Islet precursor cell (in vitro differentiated cells): Measurements from ENCODE around the gene HYAL1.
"Not testable (repeated sequence)": the region's sequence is repeated elsewhere in the genome, so short reads cannot be mapped to it uniquely, and the experiment has no call there.

Experiments used
- DNase-seq: peaks from one replicate; pipeline ENCODE4 v3.0.0-alpha.2; 2018

HYAL1 gene

GRCh38 chr3:50272538-50272910 lies 30.9 kb downstream of the HYAL1 start:
- not testable (repeated sequence) for DNase-seq

DNA sequence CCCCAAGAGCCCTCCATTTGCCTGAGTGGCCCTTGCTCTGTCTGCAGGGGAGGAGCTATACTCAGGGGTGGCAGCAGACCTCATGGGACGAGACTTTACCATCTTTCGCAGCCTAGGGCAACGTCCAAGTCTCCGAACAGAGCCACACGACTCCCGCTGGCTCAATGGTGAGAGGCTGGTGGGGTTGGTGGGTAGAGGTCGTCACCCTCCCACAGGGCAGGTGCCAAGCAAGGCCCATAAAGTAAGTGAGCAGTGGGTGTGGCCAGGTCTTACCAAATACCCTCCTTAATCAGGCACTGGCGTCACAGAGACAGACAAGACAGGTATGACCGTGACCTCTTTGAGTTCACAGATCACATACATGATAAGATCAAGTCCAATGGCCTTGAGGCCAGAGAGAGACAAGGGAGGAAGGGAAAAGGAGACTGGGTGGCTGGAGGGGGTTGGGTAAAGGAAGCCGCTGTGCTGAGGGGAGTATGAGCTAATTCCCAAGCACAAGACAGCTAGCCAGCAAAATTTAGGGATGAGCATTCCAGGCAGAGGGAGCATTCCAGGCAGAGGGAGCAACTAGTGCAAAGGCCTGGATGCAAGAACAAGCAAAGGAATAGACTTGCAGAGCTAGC lies 31.9 kb downstream of the HYAL1 start:
- peak; percentile 82 for DNase-seq

- no peak for DNase-seq
These were observed 32.8 kb downstream of the HYAL1 start for GRCh38 chr3:50270422-50271224.

GRCh38 chr3:50269977-50270413 lies 33.4 kb downstream of the HYAL1 start:
- peak; percentile 78 for DNase-seq

GRCh38 chr3:50269460-50269859 lies 33.9 kb downstream of the HYAL1 start:
- no peak for DNase-seq

- DNase-seq = no peak
These were observed 34.5 kb downstream of the HYAL1 start, which contains the start of gene SEMA3B for GRCh38 chr3:50268703-50269451. Gene SEMA3B (plus strand): TSS chr3:50269147. CDS start chr3:50269241, 94 bp downstream.

DNA sequence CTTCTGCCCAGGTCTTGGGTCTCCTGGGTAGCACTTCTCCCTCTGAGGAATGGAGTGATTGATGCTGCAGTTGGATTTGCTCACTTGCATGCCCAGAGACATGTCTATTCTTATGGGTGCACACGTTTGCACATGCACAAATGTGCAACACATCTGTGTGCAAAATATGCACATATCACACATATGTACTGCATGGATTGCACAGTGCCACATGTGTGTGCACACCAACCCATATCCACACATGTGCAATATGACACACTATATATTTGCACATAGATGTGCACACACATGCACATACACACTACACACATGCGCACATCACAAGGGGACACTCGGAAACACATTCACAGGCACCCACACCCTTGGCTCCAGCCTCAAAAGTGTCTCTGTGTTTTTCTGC lies 35.1 kb downstream of the HYAL1 start:
- no peak for DNase-seq

GRCh38 chr3:50267280-50267913 lies 36.0 kb downstream of the HYAL1 start:
- DNase-seq = no peak

- no peak for DNase-seq
These were observed 36.5 kb downstream of the HYAL1 start for GRCh38 chr3:50266836-50267235.

- DNase-seq = no peak
These were observed 37.4 kb downstream of the HYAL1 start for GRCh38 chr3:50266017-50266416.

- DNase-seq = no peak
These were observed 37.8 kb downstream of the HYAL1 start for GRCh38 chr3:50265571-50265970.

DNA sequence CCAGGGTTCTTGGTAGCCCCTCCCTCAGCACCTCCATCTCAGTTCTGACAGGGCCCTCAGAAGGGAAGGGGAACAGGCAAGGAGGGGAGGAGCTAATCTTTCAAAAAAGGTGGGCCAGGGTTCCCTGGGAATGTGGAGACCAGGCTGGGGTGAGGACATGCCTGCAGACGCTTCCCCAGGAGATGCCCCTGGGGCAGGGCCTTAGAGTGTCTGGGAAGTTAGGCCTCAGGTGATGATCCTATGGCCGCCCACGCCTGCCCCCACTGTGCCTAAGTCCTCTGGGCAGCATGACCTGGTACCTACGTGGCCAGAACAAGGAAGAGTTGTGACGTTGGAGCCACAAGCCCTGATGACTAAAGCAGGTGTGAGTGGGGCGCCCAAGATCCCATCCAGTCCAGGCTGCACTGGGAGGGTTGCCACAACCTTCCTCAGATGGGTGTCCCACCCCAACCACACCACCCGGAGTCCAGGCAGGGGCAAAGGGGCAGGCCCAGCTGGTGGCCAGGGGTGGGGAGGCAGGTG lies 38.3 kb downstream of the HYAL1 start:
- no peak for DNase-seq

GRCh38 chr3:50264383-50264963 lies 38.9 kb downstream of the HYAL1 start:
- peak; percentile 100 for DNase-seq

- DNase-seq = no peak
These were observed 39.6 kb downstream of the HYAL1 start for GRCh38 chr3:50263478-50264382.

DNA sequence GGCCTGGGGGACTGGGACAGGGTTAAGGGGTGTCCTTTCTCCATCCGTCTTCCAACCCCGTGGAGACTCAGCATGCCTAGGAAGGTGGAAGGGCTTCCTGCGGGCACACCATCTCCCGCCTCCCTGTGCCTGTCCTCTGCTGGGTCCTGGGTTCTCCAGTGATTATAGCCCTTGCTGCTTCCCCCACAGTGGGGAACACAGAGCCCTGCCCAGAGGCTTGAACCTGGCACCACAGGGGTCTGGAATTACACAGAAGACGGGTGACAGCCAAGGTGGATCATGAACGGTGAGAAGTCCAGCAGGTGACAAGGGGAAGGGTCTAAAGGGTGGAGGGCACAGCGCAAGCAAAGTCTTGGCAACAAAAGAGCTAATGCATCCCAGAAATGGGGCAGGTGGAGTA lies 40.6 kb downstream of the HYAL1 start:
- DNase-seq = no peak

DNA sequence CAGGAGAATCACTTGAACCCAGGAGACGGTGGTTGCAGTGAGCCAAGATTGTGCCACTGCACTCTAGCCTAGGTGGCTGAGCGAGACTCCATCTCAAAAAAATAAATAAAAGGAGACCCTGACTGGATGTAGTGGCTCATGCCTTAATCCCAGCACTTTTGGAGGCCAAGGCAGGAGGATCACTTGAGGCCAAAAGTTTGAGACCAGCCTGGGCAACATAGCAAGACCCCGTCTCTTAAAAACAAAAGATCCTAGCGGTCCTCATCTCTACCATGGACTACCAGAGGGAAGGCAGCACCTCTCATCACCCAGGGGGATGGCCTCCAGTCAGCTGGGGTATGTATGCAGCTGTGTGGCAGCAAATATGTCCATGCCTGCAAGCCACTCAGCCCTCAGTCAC lies 41.2 kb downstream of the HYAL1 start:
- not testable (repeated sequence) for DNase-seq

- no peak for DNase-seq
These were observed 41.9 kb downstream of the HYAL1 start for GRCh38 chr3:50261505-50261904.

DNA sequence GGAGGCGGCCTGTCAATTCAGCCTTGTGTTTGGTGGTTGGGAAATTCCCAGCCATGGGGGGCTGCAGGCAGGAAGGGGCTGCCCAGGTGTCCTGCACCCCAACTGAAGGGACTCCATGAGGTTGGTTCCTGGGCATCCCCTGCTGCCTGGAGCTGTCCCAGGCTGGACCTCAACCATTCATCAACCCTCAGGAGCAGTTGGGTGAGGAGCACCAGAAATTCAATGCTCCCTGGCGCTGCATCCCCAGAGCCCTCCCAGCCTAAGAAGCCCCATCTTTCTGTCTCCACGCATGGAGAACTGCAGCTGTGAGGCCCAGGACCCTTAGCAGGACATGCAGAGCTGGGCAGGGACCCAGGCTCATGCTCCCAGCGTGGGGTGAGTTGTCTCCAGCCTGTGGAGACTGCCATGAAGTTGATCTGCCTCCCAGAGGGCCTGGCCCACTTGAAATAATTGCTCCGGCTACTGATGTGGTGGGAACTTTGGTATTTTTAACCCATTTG lies 42.4 kb downstream of the HYAL1 start:
- DNase-seq = no peak

DNA sequence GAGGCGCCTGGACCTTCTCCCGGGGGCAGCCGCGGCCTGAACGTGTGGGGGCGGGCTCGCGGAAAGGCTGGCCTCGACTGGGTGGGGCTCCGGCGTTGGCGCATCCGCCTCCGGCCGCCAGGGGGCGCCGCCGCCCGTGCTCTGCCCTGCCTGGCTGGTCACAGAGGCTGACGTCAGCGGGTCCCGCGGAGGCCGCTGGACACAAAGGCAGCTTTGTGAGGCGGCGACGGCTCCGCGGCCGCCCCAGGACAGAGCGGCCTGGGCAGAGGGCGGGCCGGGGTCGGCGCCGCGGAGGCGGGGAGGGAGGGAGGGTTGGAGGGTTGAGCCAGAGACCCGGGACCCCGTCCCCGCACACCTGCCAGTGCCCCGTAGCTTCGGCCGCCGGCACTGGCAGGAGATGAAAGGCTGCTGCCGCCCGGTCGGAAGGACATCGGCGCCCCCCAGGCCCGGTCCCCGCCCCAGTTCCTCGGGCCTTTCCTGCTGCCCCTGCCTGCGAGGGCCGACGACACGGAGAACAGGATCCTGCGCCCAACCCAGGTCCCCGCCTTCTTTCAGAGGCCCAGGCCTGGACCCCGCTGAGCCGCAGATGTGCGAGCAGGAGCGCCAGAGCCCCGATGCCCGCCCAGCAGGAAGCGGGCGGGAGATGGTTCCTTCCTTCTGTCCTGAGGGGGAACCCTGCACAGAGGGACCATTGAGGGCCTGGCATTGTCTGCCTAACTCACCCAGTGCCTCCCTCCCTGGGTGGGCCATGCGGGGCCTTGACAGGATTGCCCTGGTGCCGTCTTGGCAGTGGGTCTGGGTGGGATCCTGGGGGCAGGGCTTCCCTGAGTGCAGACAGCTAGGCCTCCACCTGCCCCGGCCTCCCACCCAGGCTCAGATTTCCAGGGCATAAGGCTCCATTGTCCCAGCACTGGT lies 43.1 kb downstream of the HYAL1 start:
- peak; percentile 98 for DNase-seq

DNA sequence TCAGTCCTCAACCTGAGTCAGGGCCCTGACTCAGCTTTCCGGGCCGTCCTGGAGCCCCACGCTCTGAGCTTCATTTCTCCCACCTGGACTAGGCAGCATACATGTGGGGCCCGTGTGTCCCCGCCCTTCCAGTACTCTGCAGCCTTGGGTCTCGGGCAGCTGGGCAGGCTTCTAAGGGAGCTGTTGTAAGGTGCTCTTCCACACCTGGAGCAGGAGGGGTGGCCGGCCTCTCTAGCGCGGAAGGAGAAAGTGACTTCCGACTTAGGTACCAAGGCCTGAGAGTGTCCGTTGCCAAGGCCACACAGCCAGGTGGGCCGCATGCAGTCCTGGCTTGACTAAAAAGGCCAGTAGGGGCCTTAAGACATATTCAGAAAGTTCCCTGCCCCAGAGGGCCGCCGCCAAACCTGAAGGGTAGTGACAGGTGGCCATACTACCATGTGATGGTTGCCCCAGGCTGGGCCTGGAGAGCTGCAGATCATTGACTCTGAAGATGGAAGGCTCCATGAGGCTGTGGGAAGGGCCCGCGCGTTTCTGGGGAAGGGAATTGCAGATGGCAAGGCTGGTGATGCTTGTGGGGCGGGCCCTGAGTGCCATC lies 43.8 kb downstream of the HYAL1 start:
- DNase-seq = no peak
